IPS-20b (cell line): ENCODE measurements around the gene TSPAN18.

ENCODE experiments used
- H3K27ac ChIP-seq: one replicate; pipeline ENCODE4 v1.5.1; 2013; ENCODE audit warnings: low read length
- H3K27me3 ChIP-seq: 2 replicates; pipeline ENCODE4 v1.6.1; 2013; ENCODE audit warnings: mild to moderate bottlenecking, low read length, inconsistent platforms; ENCODE audit not compliant: insufficient read depth
- H3K36me3 ChIP-seq: 2 replicates; pipeline ENCODE4 v1.6.1; 2013; ENCODE audit warnings: low read depth, mild to moderate bottlenecking, inconsistent platforms, low read length, moderate library complexity; ENCODE audit not compliant: insufficient read depth
- H3K4me1 ChIP-seq: 2 replicates; pipeline ENCODE4 v1.6.1; 2013; ENCODE audit warnings: mild to moderate bottlenecking, control low read depth, inconsistent platforms, low read length, moderate library complexity; ENCODE audit not compliant: insufficient read depth
- H3K4me3 ChIP-seq: 2 replicates; pipeline ENCODE4 v1.5.1; 2013; ENCODE audit warnings: mild to moderate bottlenecking, low read length, inconsistent platforms
- H3K9ac ChIP-seq: 2 replicates; pipeline ENCODE4 v1.6.1; 2013; ENCODE audit warnings: low read depth, mild to moderate bottlenecking, inconsistent platforms, low read length, moderate library complexity
- H3K9me3 ChIP-seq: 2 replicates; pipeline ENCODE4 v1.6.1; 2013; ENCODE audit warnings: mild to moderate bottlenecking, low read depth, low read length, inconsistent platforms; ENCODE audit not compliant: insufficient read depth

TSPAN18 gene

GRCh38 chr11:44726283-44727113 lies at the start of gene TSPAN18:
TSPAN18 (plus strand) TSS chr11:44726962; CDS start chr11:44906417, 179,455 bp downstream.
- peak within 1 kb of the TSS; percentile 75 for H3K4me3 ChIP-seq
- H3K4me1 ChIP-seq: peaks cover 31% of the 10 kb centered on the region
- peaks cover 54% of the 10 kb centered on the region for H3K27me3 ChIP-seq
- no peaks in the 10 kb centered on the region for H3K36me3 ChIP-seq
- H3K9me3 ChIP-seq: no peaks in the 10 kb centered on the region
- no peak within 1 kb of the TSS for H3K27ac ChIP-seq
- peak within 1 kb of the TSS; percentile 66; the same call in 1 of the 2 replicates for H3K9ac ChIP-seq

- H3K27me3 ChIP-seq: no peaks in the 10 kb centered on the region
- no peaks in the 10 kb centered on the region for H3K36me3 ChIP-seq
- no peak overlapping the region for H3K9ac ChIP-seq
- H3K4me3 ChIP-seq: no peak overlapping the region
- peaks cover 8% of the 10 kb centered on the region; the same call in 1 of the 2 replicates for H3K4me1 ChIP-seq
- H3K27ac ChIP-seq: no peak overlapping the region
- H3K9me3 ChIP-seq: no peaks in the 10 kb centered on the region
Observed at GRCh38 chr11:44680982-44681597, 45.7 kb upstream of the TSPAN18 start.

- Histone ChIP-seq H3K9me3 (no peaks in the 10 kb centered on the region), H3K9ac (no peak overlapping the region), H3K36me3 (no peaks in the 10 kb centered on the region), H3K27me3 (peaks cover 4% of the 10 kb centered on the region; the same call in 1 of the 2 replicates), H3K27ac (no peak overlapping the region), H3K4me3 (no peak overlapping the region), H3K4me1 (peaks cover 8% of the 10 kb centered on the region; the same call in 1 of the 2 replicates)
Observed at GRCh38 chr11:44681698-44682097, 45.1 kb upstream of the TSPAN18 start.

- Histone ChIP-seq H3K4me1 (peaks cover 8% of the 10 kb centered on the region; the same call in 1 of the 2 replicates), H3K27ac (no peak overlapping the region), H3K36me3 (no peaks in the 10 kb centered on the region), H3K4me3 (no peak overlapping the region), H3K27me3 (peaks cover 4% of the 10 kb centered on the region; the same call in 1 of the 2 replicates), H3K9ac (no peak overlapping the region), H3K9me3 (no peaks in the 10 kb centered on the region)
Observed at GRCh38 chr11:44684859-44685281, 41.9 kb upstream of the TSPAN18 start.

GRCh38 chr11:44687388-44687787 lies 39.4 kb upstream of the TSPAN18 start:
- Histone ChIP-seq H3K27me3 (peaks cover 4% of the 10 kb centered on the region; the same call in 1 of the 2 replicates), H3K27ac (no peak overlapping the region), H3K36me3 (no peaks in the 10 kb centered on the region), H3K4me3 (no peak overlapping the region), H3K9ac (no peak overlapping the region), H3K4me1 (peaks cover 4% of the 10 kb centered on the region; the same call in 1 of the 2 replicates), H3K9me3 (no peaks in the 10 kb centered on the region)

GRCh38 chr11:44689265-44689664 lies 37.5 kb upstream of the TSPAN18 start:
- no peaks in the 10 kb centered on the region for H3K36me3 ChIP-seq
- H3K9ac ChIP-seq: no peak overlapping the region
- no peaks in the 10 kb centered on the region for H3K9me3 ChIP-seq
- peaks cover 4% of the 10 kb centered on the region; the same call in 1 of the 2 replicates for H3K4me1 ChIP-seq
- peaks cover 4% of the 10 kb centered on the region; the same call in 1 of the 2 replicates for H3K27me3 ChIP-seq
- H3K27ac ChIP-seq: no peak overlapping the region
- no peak overlapping the region for H3K4me3 ChIP-seq

GRCh38 chr11:44690651-44691050 lies 36.1 kb upstream of the TSPAN18 start:
- no peak overlapping the region for H3K4me3 ChIP-seq
- H3K4me1 ChIP-seq: no peaks in the 10 kb centered on the region
- H3K9me3 ChIP-seq: no peaks in the 10 kb centered on the region
- no peak overlapping the region for H3K27ac ChIP-seq
- H3K9ac ChIP-seq: no peak overlapping the region
- no peaks in the 10 kb centered on the region for H3K36me3 ChIP-seq
- H3K27me3 ChIP-seq: peaks cover 4% of the 10 kb centered on the region; the same call in 1 of the 2 replicates

GRCh38 chr11:44692460-44692859 lies 34.3 kb upstream of the TSPAN18 start:
- H3K4me3 ChIP-seq: no peak overlapping the region
- H3K4me1 ChIP-seq: no peaks in the 10 kb centered on the region
- no peaks in the 10 kb centered on the region for H3K9me3 ChIP-seq
- no peak overlapping the region for H3K27ac ChIP-seq
- no peak overlapping the region for H3K9ac ChIP-seq
- no peaks in the 10 kb centered on the region for H3K27me3 ChIP-seq
- no peaks in the 10 kb centered on the region for H3K36me3 ChIP-seq

GRCh38 chr11:44693654-44694119 lies 33.1 kb upstream of the TSPAN18 start:
- H3K9ac ChIP-seq: no peak overlapping the region
- no peaks in the 10 kb centered on the region for H3K4me1 ChIP-seq
- H3K27ac ChIP-seq: no peak overlapping the region
- H3K4me3 ChIP-seq: no peak overlapping the region
- H3K36me3 ChIP-seq: no peaks in the 10 kb centered on the region
- H3K9me3 ChIP-seq: no peaks in the 10 kb centered on the region
- no peaks in the 10 kb centered on the region for H3K27me3 ChIP-seq

- H3K4me3 ChIP-seq: no peak overlapping the region
- no peaks in the 10 kb centered on the region for H3K36me3 ChIP-seq
- H3K9ac ChIP-seq: no peak overlapping the region
- no peaks in the 10 kb centered on the region for H3K9me3 ChIP-seq
- no peak overlapping the region for H3K27ac ChIP-seq
- no peaks in the 10 kb centered on the region for H3K4me1 ChIP-seq
- H3K27me3 ChIP-seq: no peaks in the 10 kb centered on the region
Observed at GRCh38 chr11:44694443-44694842, 32.3 kb upstream of the TSPAN18 start.

GRCh38 chr11:44695169-44695833 lies 31.5 kb upstream of the TSPAN18 start:
- H3K9me3 ChIP-seq: no peaks in the 10 kb centered on the region
- H3K4me3 ChIP-seq: no peak overlapping the region
- no peaks in the 10 kb centered on the region for H3K36me3 ChIP-seq
- H3K27me3 ChIP-seq: no peaks in the 10 kb centered on the region
- no peak overlapping the region for H3K27ac ChIP-seq
- no peak overlapping the region for H3K9ac ChIP-seq
- no peaks in the 10 kb centered on the region for H3K4me1 ChIP-seq
